Activated T-helper 2 cell treated with anti-CD3 and anti-CD28 coated beads, Interferon-gamma antibody, Interleukin-2, Interleukin-4, amounts not matched to agents 10 μg/mL and 5 μg/mL and 100 μg/mL, durations not matched to agents 14 hours and 24 hours and 36 hours (primary cell): ENCODE results near the gene MARK1. TPM values are rescaled to one million over a fixed set of nuclear protein-coding genes. Genes with fewer than 3 reads are reported as not detected.

ENCODE experiments used
- DNase-seq: peaks from one replicate; pipeline ENCODE4 v3.0.0; 2021; ENCODE audit warnings: low spot score
- H3K27ac Mint-ChIP-seq: one replicate; pipeline ENCODE4 v1.8.0; 2021; ENCODE audit warnings: mixed read lengths
- H3K27me3 Mint-ChIP-seq: one replicate; pipeline ENCODE4 v1.8.0; 2021; ENCODE audit warnings: low read depth, mixed read lengths
- H3K36me3 Mint-ChIP-seq: one replicate; pipeline ENCODE4 v1.8.0; 2021; ENCODE audit warnings: low read depth, mixed read lengths
- H3K4me1 Mint-ChIP-seq: one replicate; pipeline ENCODE4 v1.8.0; 2021; ENCODE audit warnings: low read depth, mixed read lengths
- H3K4me3 Mint-ChIP-seq: one replicate; pipeline ENCODE4 v1.8.0; 2021; ENCODE audit warnings: low read depth, mild to moderate bottlenecking, moderate library complexity, mixed read lengths
- H3K9me3 Mint-ChIP-seq: one replicate; pipeline ENCODE4 v1.8.0; 2021; ENCODE audit warnings: mixed read lengths
- intact Hi-C: fragments of 100-400 bp; cut with micrococcal nuclease; formaldehyde crosslinking; loops from one replicate; pipeline ENCODE4 v1.15.1; 2023
- total RNA-seq: library from RNA; stranded (reverse); gene quantifications from 2 replicates; pipeline ENCODE4 v1.2.3, GENCODE V29; 2022

Gene MARK1
- total RNA-seq, 1 donor from 2014 or later, result not detected

DNA sequence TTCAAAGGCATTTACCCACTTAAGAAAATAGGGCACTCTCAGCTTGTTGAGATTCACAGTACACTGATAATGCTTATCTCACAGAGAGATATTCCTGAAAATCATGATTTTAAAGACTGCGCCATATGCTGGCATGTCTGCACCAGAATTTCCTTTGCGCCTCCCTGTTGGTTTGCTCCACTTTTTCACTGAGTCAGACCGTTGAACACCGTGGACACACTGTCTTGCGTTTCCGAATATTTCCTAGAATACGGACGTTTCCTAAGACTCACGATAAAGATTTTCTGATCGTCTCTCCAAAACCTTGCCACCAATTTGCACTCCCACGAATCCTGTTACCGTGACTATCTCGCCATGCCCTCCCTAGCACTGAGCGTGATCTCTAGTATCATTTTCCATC lies 161.7 kb downstream of the MARK1 start:
- H3K4me3 Mint-ChIP-seq, result peak overlapping the region; percentile 77
- H3K27me3 Mint-ChIP-seq, result peaks cover 27% of the 10 kb centered on the region
- no peak overlapping the region for H3K27ac Mint-ChIP-seq
- no peaks in the 10 kb centered on the region for H3K9me3 Mint-ChIP-seq
- H3K36me3 Mint-ChIP-seq, result no peaks in the 10 kb centered on the region
- no peak for DNase-seq
- intact Hi-C loops, result loop anchor here (1.0 to 10.0 kb wide), 3 partner anchors 43 to 165 kb away; partner anchors contain the start of gene MARK1
- H3K4me1 Mint-ChIP-seq, result peaks cover 4% of the 10 kb centered on the region

DNA sequence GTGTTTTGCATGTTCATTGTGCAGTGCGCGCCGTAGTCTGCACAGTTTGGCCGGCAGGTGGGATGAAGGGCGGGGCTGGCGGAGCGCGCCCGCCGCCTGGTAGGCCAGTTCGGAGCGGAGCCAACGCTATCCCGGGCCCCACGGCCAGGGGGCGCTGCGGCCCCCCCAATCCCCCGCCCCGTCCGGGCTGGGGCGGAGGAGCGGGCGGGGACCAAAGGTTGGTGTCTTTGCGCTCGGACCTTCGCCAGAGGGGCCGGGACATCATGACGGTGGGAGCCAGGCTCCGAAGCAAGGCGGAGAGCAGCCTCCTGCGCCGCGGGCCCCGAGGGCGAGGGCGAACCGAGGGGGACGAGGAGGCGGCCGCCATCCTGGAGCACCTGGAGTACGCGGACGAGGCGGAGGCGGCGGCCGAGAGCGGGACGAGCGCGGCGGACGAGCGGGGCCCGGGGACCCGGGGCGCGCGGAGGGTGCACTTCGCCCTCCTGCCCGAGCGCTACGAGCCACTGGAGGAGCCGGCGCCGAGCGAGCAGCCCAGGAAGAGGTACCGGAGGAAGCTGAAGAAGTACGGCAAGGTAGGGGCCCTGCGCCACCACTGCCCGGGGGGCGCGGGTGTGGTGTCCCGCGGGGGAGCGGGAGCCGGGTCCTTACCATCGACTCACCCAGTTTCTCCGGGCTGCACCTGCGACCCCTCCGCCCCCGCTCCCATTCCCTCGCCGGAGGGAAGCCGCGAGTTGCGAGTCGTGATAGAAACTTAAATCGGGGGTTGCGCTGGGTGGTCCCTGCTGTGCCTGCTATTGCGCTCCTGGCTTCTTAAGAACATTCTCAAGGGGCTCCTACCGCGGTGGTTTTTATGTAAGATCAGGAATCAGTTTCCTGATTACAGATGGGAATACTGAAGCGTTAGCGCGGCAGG lies 162.5 kb downstream of the MARK1 start, which contains the start of gene C1orf115:
Gene C1orf115, plus strand, starts transcription at position 224 of the 913 bp plus-strand sequence. Its CDS starts 40 bp downstream, at position 264.
- Mint-ChIP-seq H3K4me1 (peaks cover 4% of the 10 kb centered on the region), H3K4me3 (peak within 1 kb of the TSS; percentile 77), H3K9me3 (no peaks in the 10 kb centered on the region), H3K27me3 (peaks cover 27% of the 10 kb centered on the region), H3K27ac (no peak within 1 kb of the TSS), H3K36me3 (no peaks in the 10 kb centered on the region)
- intact Hi-C loops, result loop anchor here (1.0 to 10.0 kb wide), 3 partner anchors 42 to 166 kb away; partner anchors contain the start of gene MARK1
- peak; percentile 68 for DNase-seq

DNA sequence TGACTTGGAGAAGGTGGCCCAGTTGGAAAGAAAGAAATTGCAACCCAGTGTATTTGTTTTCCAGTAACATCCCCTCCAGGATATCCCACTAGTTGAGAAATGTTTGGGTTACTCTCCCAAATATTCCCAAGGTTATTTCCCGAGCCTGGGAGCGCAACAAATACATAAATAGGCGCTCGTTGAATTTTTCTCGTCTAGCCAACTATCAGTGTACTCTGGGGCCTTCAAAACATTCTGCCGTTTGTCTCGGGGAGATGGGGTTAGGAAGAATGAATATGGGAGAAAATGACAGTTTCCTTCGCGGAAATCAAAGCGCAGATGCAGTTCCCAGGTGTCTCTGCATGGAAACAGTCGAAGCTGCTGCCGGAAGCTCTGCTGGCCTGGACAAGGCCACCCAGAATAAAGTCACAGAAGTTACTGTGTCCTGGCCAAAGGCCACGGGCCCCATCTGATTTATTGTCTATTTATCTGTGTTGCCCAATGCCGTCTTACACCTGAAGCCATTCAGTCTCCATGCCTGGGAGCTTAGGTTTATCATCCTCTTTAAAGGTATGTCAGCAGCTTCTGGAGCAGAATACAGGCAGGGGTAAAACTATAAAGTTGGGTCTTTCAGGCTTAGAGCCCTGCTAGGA lies 163.2 kb downstream of the MARK1 start:
- H3K36me3 Mint-ChIP-seq, result no peaks in the 10 kb centered on the region
- peaks cover 27% of the 10 kb centered on the region for H3K27me3 Mint-ChIP-seq
- intact Hi-C loops, result loop anchor here (5.0 to 10.0 kb wide), 2 partner anchors 41 to 166 kb away; partner anchors contain the start of gene MARK1
- no peaks in the 10 kb centered on the region for H3K9me3 Mint-ChIP-seq
- no peak overlapping the region for H3K27ac Mint-ChIP-seq
- no peak for DNase-seq
- H3K4me3 Mint-ChIP-seq, result peak overlapping the region; percentile 38
- peaks cover 4% of the 10 kb centered on the region for H3K4me1 Mint-ChIP-seq

DNA sequence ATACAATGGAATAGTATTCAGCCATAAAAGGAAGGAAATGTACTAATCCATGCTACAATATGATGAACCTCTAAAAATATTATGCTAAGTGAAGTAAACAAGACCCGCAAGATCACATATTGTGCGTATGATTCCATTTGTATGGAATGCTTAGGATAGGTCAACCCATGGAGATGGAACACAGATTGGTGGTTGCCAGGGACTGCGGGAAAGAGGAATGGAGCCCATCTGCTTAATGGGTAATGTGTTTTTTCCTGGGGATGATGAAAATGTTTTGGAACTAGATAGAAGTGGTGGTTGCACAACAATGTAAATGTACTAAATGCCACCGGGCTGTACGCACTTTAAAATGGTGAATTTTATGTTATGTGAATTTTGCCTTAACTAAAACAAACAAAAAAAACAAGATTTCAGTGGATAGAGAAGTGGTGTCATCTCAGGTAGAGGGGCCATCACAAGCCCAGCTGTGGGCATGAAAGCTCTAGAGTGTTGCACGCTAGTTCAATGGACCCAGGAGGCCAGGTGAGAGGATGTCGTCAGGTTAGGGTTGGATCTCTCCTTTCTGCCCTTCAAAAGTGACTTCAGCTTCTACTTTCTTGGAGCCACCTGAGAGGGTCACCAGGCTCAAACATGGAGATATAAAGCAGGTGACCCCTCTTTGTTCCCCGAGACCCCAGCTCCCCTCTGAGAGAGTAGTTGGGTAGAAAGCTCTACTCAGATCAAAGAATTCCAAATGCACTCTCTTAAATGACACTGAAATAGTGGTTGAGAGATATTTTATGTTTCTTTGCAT lies 164.7 kb downstream of the MARK1 start:
- no peak for DNase-seq
- H3K4me1 Mint-ChIP-seq, result peaks cover 4% of the 10 kb centered on the region
- H3K9me3 Mint-ChIP-seq, result no peaks in the 10 kb centered on the region
- intact Hi-C loops, result loop anchor here (5.0 to 10.0 kb wide), 2 partner anchors 40 to 168 kb away; partner anchors contain the start of gene MARK1
- H3K36me3 Mint-ChIP-seq, result no peaks in the 10 kb centered on the region
- no peak overlapping the region for H3K27ac Mint-ChIP-seq
- peaks cover 27% of the 10 kb centered on the region for H3K27me3 Mint-ChIP-seq
- no peak overlapping the region for H3K4me3 Mint-ChIP-seq

DNA sequence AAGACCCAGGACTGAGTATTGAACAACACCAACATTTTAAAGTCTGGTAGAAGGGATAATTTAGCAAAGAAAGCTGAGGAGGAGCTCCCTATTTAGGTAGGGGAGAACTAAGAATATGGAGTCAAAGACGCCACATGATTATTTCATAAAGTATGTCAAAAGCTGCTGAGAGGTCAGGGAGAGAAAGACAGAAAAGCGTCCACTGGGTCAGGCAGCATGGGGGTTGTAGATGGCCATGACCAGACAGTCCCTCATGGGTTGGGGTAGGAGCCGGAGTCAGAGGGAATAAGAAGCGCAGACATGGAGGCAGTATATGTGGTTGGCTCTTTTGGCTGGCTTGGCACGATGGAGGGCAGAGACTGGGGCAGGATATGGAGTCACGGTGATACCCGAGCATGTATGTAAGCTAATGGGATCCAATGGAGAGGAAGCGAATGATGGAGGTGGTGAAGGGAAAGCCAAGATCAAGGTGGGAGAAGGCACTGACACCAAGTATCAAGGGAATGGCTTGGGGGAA lies 167.0 kb downstream of the MARK1 start:
- H3K27me3 Mint-ChIP-seq, result peaks cover 24% of the 10 kb centered on the region
- no peaks in the 10 kb centered on the region for H3K36me3 Mint-ChIP-seq
- no peaks in the 10 kb centered on the region for H3K9me3 Mint-ChIP-seq
- no peak overlapping the region for H3K4me3 Mint-ChIP-seq
- no peak for DNase-seq
- H3K4me1 Mint-ChIP-seq, result peaks cover 1% of the 10 kb centered on the region
- intact Hi-C loops, result loop anchor here (5.0 to 10.0 kb wide), 2 partner anchors 37 to 170 kb away; partner anchors contain the start of gene MARK1
- H3K27ac Mint-ChIP-seq, result no peak overlapping the region

DNA sequence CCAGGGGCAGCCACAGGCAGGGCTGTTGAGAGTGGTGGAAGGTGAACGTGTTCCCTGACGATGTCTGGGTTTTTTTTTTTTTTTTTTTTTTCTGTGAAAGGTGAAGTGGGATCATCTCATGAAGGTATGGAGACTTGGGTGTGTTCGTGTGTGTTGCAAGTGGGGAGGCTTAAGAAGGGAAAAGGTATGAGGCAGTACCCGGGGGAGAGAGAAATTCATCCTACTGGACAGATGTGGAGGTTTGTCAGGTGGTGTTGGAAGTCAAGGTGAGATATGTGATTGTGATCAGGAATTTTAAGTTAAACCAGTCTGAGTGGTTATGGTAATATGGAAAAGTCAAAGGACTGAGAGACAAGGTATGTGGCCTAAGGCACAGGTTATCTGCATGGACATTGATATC lies 167.5 kb downstream of the MARK1 start:
- intact Hi-C loops, result loop anchor here (10.0 kb wide), 1 partner anchor 171 kb away; the partner anchor contains the start of gene MARK1
- H3K9me3 Mint-ChIP-seq, result no peaks in the 10 kb centered on the region
- H3K27me3 Mint-ChIP-seq, result peaks cover 22% of the 10 kb centered on the region
- H3K4me1 Mint-ChIP-seq, result no peaks in the 10 kb centered on the region
- DNase-seq, result no peak
- H3K27ac Mint-ChIP-seq, result no peak overlapping the region
- no peak overlapping the region for H3K4me3 Mint-ChIP-seq
- H3K36me3 Mint-ChIP-seq, result no peaks in the 10 kb centered on the region

DNA sequence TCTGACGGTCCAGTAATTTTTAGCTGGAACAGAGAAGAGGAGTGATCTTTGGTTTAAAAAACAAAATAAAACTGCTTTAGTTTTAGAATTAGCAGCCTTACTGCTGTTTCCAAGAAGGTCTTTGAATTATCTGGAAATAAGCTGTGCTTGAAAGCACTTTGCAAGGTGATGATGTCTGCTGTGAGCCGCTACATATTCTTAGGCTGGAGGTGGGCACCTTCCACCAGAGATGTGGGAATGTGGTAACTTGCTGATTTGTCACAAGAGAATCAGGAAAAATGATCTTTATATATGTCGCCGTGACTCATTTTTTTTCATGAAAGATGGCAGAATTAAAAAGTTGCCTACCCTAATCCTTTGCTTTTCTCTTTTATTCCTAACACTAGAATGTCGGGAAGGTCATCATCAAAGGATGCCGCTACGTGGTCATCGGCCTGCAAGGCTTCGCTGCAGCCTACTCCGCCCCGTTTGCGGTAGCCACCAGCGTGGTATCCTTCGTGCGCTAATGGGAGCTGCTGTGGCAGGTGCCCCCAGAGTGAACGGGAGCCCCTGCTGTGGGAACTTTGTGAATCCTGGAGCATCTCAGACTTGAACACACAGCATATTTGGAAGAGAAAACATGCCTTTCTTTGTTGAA lies 168.4 kb downstream of the MARK1 start:
- Mint-ChIP-seq H3K36me3 (no peaks in the 10 kb centered on the region), H3K27me3 (peaks cover 19% of the 10 kb centered on the region), H3K9me3 (no peaks in the 10 kb centered on the region), H3K4me3 (no peak overlapping the region), H3K4me1 (no peaks in the 10 kb centered on the region), H3K27ac (no peak overlapping the region)
- no peak for DNase-seq
- intact Hi-C loops, result loop anchor here (10.0 kb wide), 1 partner anchor 172 kb away; the partner anchor contains the start of gene MARK1

DNA sequence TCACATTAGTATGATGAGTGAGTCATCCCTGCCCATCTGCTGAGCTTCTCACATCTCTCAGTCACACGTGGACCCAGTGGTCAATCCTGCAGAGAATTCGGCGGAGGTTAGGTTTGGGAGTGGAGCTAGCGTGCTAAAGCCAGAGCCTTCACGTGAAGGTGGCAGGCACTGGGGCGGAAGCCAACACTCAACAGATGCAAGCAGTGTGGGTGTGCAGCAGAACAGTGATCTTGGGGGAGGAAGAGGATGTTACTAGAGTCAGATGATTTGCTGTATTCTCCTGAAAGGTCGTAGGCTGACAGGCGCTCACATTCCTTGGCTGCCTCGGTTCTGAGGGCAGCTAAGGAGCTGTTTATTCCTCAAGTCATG lies 168.9 kb downstream of the MARK1 start:
- H3K4me1 Mint-ChIP-seq, result no peaks in the 10 kb centered on the region
- intact Hi-C loops, result loop anchor here (10.0 kb wide), 1 partner anchor 172 kb away; the partner anchor contains the start of gene MARK1
- no peak overlapping the region for H3K27ac Mint-ChIP-seq
- H3K4me3 Mint-ChIP-seq, result no peak overlapping the region
- no peak for DNase-seq
- H3K27me3 Mint-ChIP-seq, result peaks cover 14% of the 10 kb centered on the region
- no peaks in the 10 kb centered on the region for H3K36me3 Mint-ChIP-seq
- no peaks in the 10 kb centered on the region for H3K9me3 Mint-ChIP-seq

DNA sequence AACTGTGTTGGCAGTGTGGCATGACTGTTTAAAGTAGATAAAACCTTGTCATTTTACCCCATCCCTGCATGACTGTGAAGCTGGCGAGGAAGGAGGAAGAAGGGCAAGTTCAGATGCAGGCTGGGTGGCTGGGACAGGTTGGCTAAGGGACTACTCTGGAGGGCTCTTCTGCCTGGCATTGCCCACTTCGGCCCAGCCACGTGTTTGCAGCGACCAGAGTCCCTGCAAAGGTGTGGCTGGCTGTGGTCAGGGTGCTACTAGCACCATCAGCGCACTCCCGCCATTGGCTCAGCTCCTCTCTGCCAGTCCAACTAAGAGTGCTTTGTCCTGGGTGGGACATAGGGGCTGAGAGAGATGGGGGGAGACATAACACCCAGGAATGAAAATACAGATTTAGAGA lies 169.4 kb downstream of the MARK1 start:
- H3K27me3 Mint-ChIP-seq, result peaks cover 10% of the 10 kb centered on the region
- H3K36me3 Mint-ChIP-seq, result no peaks in the 10 kb centered on the region
- H3K27ac Mint-ChIP-seq, result no peak overlapping the region
- H3K9me3 Mint-ChIP-seq, result no peaks in the 10 kb centered on the region
- no peak for DNase-seq
- H3K4me3 Mint-ChIP-seq, result no peak overlapping the region
- H3K4me1 Mint-ChIP-seq, result no peaks in the 10 kb centered on the region
- intact Hi-C loops, result loop anchor here (10.0 kb wide), 1 partner anchor 173 kb away; the partner anchor contains the start of gene MARK1

DNA sequence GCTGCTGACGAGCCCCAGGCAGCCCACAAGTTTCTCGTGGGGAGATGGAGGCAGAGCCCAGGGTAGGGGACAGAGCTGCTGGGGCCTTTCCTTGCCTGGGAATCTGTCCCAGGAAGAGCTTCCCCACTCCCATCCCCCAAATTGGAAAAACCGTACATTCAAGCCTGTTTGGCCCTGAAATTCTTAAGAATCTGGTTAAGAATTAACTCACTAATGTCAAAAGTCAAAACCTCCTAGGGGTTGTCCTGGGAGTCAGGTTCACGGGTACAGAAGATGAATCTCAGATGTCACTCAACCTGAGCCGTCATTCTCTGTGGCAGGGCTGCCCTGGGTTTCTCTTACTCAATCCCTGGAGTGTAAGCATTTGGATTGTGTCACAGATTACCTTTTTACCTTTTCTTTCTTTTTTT lies 170.7 kb downstream of the MARK1 start:
- no peak for DNase-seq
- intact Hi-C loops, result loop anchor here (10.0 kb wide), 1 partner anchor 174 kb away; the partner anchor contains the start of gene MARK1
- H3K4me1 Mint-ChIP-seq, result no peaks in the 10 kb centered on the region
- peaks cover 5% of the 10 kb centered on the region for H3K27me3 Mint-ChIP-seq
- H3K27ac Mint-ChIP-seq, result no peak overlapping the region
- no peaks in the 10 kb centered on the region for H3K9me3 Mint-ChIP-seq
- H3K36me3 Mint-ChIP-seq, result no peaks in the 10 kb centered on the region
- no peak overlapping the region for H3K4me3 Mint-ChIP-seq

DNA sequence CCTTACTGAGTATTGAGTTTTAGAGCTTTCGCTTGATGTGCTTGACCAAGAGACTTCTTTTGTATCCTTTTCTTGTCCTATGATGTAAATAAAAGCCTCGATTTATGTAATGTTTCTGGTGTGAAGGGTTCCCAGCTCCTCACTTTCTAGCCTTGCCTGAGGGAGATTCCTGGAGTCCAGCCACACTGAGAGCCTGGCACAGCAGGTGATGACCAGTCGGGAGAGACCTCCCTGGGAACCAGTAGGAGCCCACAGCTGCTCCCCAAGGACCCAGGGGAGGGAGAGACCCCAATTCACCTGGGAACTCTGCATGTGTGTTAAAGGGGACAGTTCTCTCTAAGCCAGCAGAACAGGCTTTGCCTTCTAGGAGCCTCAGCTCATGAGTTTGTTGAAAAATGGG lies 171.1 kb downstream of the MARK1 start:
- no peaks in the 10 kb centered on the region for H3K36me3 Mint-ChIP-seq
- H3K27ac Mint-ChIP-seq, result no peak overlapping the region
- peaks cover 5% of the 10 kb centered on the region for H3K27me3 Mint-ChIP-seq
- no peaks in the 10 kb centered on the region for H3K4me1 Mint-ChIP-seq
- H3K9me3 Mint-ChIP-seq, result no peaks in the 10 kb centered on the region
- no peak for DNase-seq
- intact Hi-C loops, result loop anchor here (10.0 kb wide), 1 partner anchor 174 kb away; the partner anchor contains the start of gene MARK1
- H3K4me3 Mint-ChIP-seq, result no peak overlapping the region
